SH-SY5Y (cell line): ENCODE data around the gene ABCC1.

Experiments
- GATA2 ChIP-seq: IDR thresholded peaks from 2 replicates; pipeline ENCODE4 v1.6.1; 2011; ENCODE audit warnings: mild to moderate bottlenecking, low read depth, low read length
- GATA3 ChIP-seq: IDR thresholded peaks from 2 replicates; pipeline ENCODE4 v1.6.1; 2011; ENCODE audit warnings: low read depth, mild to moderate bottlenecking, low read length, moderate library complexity

The ABCC1 gene

GRCh38 chr16:16150878-16151152, 201.4 kb downstream of the ABCC1 start:
- TF ChIP-seq GATA3 = no peak
- TF ChIP-seq GATA2 = no peak

DNA sequence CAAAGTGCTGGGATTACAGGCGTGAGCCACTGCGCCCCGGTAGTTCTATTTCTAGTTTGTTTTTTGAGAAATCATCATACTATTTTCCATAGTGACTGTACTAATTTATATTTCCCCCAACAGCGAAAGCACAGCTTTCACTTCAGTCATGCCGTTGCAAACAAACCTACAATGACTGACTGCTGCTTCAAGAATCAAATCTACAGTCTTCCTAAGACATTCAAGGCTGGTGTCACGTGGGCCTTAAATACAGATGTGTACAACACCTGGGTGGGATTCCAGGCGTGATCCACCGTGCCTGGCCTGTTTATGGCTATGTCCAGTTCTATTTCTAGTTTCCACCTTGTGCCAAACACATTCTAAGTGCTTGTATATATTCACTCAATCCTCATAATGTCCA, 201.9 kb downstream of the ABCC1 start:
- TF ChIP-seq GATA2 (no peak), GATA3 (no peak)

GRCh38 chr16:16154281-16154951, 205.0 kb downstream of the ABCC1 start:
- TF ChIP-seq GATA2 = no peak
- TF ChIP-seq GATA3 = no peak

- TF ChIP-seq GATA2 = no peak
- no peak for TF ChIP-seq GATA3
These were observed 205.8 kb downstream of the ABCC1 start for GRCh38 chr16:16155234-16155633.

DNA sequence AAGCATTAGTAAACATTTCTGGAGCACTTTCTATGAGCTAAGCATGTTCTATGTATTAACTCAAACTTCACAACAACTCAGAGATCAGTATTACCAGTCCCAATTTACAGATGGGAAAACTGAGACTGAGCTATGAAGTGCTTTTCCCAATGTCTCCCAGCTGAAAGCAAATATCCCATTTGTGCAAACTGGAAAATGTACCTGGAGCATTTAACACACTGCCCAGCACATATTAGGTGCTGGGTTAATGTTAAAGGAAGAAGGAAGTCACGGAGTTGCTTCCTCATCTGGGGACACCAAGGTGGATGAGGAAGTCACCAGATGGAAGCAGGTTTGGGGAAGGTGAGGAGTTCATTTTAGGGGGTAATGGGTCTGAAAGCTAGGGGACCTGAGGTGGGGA, 207.8 kb downstream of the ABCC1 start:
- TF ChIP-seq GATA2 (no peak), GATA3 (no peak)

DNA sequence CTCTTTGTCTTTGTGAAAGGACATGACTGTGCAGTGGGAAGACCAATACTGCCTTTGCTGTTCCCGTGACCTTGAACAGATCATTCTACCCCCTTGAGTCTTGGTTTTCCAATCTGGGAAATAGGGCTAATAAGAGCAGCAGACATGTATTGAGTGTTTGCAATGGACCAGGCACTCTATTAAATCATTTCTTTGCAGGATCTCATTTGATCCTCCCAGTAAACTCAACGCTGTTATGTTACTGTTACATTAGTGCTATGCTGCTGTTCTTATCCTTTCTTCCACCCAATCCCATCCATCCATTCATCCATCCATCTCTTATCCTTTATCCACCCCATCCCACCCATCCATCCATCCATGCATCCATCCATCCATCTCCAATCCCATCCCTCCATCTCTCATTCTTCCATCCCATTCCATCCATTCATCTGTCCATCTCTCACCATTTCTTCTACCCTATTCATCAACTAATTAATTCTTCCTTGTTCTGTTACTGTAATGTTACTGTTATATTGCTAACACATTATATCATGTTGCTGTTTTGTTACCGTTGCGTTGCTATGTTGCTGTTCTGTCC, 208.8 kb downstream of the ABCC1 start:
- TF ChIP-seq GATA3 = no peak

DNA sequence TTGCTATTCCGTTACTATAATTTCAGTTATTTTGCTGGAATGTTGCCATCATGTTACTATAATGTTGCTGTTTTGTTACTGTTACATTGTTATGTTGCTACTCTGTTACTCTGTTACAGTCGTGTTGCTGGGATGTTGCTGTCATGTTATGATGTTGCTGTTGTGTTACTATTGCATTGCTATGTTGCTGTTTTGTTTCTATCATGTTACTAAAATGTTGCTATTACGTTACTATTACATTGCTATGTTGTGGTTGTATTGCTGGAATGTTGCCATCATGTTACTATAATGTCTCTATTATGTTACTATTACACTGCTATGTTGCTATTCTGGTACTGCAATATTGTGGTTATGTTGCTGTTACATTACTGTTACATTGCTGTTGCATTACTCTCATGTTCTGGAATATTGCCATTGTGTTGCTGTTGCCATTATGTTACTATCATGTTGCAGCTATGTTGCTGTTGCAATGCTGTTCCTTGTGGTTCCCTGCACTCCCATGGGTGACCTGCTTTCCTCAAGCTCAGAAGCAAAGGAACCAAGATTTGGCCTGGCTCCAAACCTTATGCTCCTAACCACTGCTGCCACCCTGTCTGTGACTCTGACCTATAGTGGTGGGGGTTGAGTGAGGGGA, 209.4 kb downstream of the ABCC1 start:
- no peak for TF ChIP-seq GATA2
- TF ChIP-seq GATA3 = no peak

DNA sequence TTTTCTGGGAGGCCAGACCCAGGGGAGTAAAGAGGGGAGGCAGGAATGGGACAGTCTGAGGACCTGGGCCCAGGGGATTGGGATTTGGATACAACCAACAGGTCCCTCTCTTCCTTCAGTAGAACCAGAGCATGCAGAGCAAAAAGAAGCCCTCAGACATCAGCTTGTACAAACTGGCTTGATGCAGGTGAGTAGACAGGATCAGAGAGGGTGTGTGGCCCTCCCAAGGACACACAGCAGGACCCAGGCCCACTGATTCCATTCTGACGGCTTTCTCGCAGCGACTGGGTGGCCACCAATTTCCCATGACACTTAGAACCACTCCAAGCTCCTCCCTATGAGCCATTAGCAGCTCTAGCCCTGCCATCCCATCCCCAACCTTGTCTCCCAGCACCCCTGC, 210.2 kb downstream of the ABCC1 start:
- no peak for TF ChIP-seq GATA2
- TF ChIP-seq GATA3 = no peak

DNA sequence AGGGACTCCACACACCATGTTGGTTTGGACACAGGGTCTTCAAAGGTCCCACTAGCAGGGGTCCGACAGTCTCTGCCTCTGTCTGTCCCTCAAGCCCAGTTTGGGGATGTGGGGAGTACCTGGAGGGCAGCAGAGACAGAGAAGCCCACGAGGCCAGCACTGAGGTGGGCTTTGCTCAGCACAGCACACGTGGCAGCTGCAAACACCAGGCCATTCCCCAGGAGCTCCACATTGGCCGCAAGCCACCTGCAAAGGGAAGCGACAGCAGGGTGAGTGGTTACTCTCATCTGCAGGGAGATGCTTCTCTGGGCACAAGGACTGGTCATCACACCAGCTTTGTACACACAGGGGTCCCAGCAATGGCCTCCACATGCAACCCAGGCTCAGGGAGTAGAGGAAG, 211.9 kb downstream of the ABCC1 start:
- TF ChIP-seq GATA3 (no peak), GATA2 (no peak)

- TF ChIP-seq GATA3 = no peak
- TF ChIP-seq GATA2 = no peak
These were observed 213.2 kb downstream of the ABCC1 start for GRCh38 chr16:16162591-16162990.

DNA sequence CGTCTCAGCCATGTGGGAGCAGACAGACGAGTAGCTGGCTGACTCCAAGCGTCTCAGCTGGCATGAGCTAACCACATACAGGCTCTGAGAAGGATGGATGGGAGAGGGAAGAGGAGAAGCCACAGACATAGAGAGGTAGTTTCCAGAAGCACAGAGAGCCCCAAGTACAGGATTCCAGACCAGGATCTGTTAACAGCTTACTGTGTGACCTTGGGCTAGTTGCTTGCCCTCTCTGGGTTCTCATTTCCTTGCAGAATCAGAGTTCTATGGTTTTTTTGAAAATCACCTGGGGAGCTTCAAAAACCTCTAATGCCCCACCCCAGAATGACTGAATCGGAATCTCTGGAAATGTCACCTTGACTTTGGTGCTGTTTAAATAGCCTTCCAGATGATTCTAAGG, 213.7 kb downstream of the ABCC1 start:
- no peak for TF ChIP-seq GATA3

DNA sequence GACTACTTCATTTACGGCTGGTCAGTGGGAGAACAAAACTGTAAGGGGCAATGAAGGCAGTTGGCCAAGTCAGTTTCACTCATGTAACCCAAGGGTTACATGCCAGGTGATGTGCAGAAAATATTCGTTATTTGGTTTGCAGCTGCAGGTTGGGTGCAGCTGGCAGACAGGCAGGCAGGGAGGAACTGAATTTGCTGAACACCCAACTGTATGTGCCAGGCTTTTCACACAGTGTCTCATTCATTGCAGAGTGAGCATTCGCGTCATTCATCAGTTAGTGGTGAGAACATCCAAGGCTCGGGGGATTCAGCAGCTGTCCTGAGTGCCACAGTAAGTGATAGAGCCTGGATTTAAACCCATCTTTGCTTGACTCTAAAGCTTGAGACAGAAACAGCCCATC, 214.2 kb downstream of the ABCC1 start:
- no peak for TF ChIP-seq GATA2
- no peak for TF ChIP-seq GATA3

GRCh38 chr16:16164243-16164642, 214.8 kb downstream of the ABCC1 start:
- TF ChIP-seq GATA3 = no peak
- no peak for TF ChIP-seq GATA2

DNA sequence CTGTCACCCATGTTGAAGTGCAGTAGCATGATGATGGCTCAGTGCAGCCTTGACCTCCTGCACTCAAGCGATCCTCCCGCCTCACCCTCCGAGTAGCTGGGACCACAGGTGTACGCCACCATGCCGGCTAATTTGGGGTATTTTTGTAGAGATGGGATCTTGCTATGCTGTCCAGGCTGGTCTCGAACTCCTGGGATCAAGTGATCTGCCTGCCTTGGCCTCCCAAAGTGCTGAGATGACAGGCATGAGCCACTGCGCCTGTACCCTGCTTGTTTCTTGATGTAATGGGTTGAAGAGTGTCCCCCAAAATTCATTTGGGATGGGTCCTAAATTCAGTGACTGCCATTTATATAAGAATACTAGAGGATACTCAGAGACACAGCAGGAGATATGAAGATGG, 216.7 kb downstream of the ABCC1 start:
- TF ChIP-seq GATA3 (no peak), GATA2 (no peak)

DNA sequence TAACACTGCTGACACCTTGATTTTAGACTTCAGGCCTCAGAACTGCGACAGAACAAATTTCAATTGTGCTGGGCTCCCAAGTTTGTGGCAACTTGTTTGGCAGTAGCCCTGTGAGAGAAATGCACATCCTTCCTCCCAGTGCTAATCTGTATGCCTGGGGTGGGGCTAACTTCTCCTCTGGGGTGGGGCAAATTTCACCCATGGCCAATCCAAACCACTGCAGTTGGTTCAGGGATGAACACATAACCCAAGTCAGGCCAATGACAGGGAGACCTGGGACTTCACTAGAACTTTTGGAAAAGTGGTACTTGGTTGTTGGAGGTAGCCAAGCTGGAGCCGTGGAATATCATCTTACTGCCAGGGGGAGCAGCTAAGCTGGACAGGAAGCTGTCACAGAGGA, 217.5 kb downstream of the ABCC1 start:
- TF ChIP-seq GATA2 (no peak), GATA3 (no peak)
